SK-N-MC (cell line): ENCODE results near the gene C12orf42.

ENCODE experiments used
- DNase-seq: peaks from one replicate; pipeline ENCODE4 v3.0.0-alpha.2; 2011; ENCODE audit warnings: low read depth, low spot score
- H3K27ac ChIP-seq: fragments of 200-600 bp; sonication (generic); 2 replicates; pipeline ENCODE4 v1.5.1; 2016; ENCODE audit warnings: mixed run types
- H3K36me3 ChIP-seq: fragments of 200-600 bp; sonication (generic); 2 replicates; pipeline ENCODE4 v1.6.1; 2017; ENCODE audit warnings: antibody characterized with exemption, low read length, mixed read lengths; ENCODE audit not compliant: insufficient read depth
- H3K4me3 ChIP-seq: fragments of 200-600 bp; sonication (generic); 2 replicates; pipeline ENCODE4 v1.5.1; 2016
- H3K9ac ChIP-seq: fragments of 200-600 bp; sonication (generic); 2 replicates; pipeline ENCODE4 v1.8.0; 2017; ENCODE audit warnings: mixed run types, mixed read lengths; ENCODE audit not compliant: insufficient read length
- H3K9me3 ChIP-seq: fragments of 200-600 bp; sonication (generic); 2 replicates; pipeline ENCODE4 v1.6.1; 2017; ENCODE audit warnings: low read depth, mild to moderate bottlenecking, antibody characterized with exemption, low read length, moderate library complexity, mixed read lengths
- EZH2 ChIP-seq: fragments of 200-600 bp; sonication (generic); IDR thresholded peaks from one replicate; pipeline ENCODE4 v1.6.1; 2017; ENCODE audit warnings: antibody characterized with exemption
- FOXP2 ChIP-seq: optimal IDR thresholded peaks from 2 replicates; pipeline ENCODE3; 2011; ENCODE audit warnings: mild to moderate bottlenecking, moderate library complexity; ENCODE audit not compliant: insufficient read depth; ENCODE audit errors: extremely low read length, control extremely low read depth
- POLR2AphosphoS5 ChIP-seq: IDR thresholded peaks from 2 replicates; pipeline ENCODE4 v1.6.1; 2012; ENCODE audit warnings: mild to moderate bottlenecking, low read depth, low read length, borderline replicate concordance

Gene C12orf42

DNA sequence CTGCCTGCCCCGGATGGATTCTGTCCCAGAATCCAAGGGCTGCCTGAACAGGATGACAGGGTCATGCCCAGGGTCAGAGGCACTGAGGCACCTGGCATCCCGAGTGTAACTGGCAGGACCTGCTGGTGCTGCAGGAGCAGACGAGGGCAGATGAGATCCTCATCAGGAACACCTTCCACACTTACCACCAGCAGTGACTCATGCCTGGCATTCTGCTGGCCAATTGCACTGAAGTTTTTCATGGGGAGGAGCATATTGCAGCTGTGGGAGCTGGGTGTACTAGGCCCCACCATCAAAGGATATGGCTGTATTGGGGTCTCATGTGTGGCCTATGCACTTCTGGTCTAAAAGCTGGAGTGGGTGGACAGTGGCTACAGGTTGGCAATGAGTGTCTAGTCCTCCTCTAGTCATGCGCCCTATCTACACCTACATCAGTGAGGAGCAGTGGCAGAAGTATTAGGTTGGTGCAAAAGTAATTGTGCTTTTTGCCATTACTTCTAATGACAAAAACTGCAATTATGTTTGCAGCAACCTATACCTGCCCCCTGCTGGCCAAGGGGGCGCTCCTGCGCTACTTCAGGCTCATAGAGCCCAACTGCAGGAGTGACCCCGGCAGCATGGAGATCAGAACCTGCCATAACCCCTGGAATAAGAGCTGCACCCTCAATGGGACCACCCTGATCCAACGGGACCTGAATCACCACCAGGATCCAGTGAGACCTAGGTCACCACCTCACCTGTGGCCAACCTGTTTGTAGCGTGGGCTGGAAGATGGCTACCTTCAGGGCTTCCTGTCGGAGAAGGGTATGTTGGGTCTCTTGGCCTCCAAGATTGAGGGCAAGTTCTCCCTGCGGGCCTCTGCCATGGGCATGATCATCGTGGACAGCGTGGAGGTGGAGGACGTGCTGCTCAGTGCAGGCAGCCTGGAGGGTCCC, 8.0 kb upstream of the C12orf42 start:
- Histone ChIP-seq H3K9me3 (no peaks in the 10 kb centered on the region), H3K9ac (no peak overlapping the region), H3K36me3 (no peaks in the 10 kb centered on the region), H3K27ac (no peak overlapping the region), H3K4me3 (no peak overlapping the region)
- TF ChIP-seq FOXP2, result no peak
- no peak for TF ChIP-seq EZH2
- no peak for TF ChIP-seq POLR2AphosphoS5
- no peak for DNase-seq

DNA sequence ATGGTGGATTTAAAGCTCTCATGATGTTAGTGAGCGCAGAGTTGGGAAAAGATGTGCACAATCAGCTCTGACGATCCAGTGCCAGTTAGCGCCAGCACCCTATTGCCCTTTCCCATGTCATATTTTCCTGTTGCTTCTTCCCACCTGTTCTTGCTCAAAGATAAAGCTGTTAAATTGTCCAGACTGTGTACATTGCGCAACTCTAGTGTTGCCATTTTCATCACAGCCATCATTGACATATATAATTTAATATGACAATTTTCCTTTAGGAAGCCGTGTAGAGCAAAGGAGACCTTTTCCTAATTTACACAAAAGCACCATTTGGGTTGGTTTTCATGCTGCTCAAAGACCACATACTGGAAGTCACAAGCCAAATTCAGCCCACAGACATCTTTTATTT, 5.7 kb upstream of the C12orf42 start:
- TF ChIP-seq POLR2AphosphoS5 (no peak), FOXP2 (no peak), EZH2 (no peak)
- H3K4me3 ChIP-seq, result no peak overlapping the region
- no peak for DNase-seq

DNA sequence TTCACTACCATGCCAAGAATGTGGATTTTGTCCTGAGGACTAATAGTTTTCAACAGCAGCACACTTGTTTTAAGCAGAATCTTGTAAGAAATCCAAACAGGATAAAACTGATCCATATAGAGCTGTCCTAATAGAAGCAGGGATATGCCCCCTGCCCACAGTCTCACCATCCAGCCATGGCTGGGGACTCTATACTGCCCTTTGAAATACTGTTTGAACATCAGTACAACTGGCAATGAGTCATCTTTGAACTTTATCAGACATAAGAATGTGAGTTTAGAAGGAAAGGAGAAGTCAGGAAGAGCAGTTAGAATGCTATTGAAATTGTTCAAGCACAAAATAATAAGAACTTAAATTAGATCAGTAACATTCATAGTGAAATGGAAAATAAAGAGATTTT, 3.8 kb upstream of the C12orf42 start:
- Histone ChIP-seq H3K27ac (no peak overlapping the region), H3K9me3 (no peaks in the 10 kb centered on the region), H3K9ac (no peak overlapping the region), H3K4me3 (no peak overlapping the region), H3K36me3 (no peaks in the 10 kb centered on the region)
- no peak for DNase-seq
- TF ChIP-seq POLR2AphosphoS5 (no peak), FOXP2 (no peak), EZH2 (no peak)

More for the DNA sequence above, 5.7 kb upstream of the C12orf42 start:
- no peak overlapping the region for H3K27ac ChIP-seq
- no peaks in the 10 kb centered on the region for H3K9me3 ChIP-seq
- no peaks in the 10 kb centered on the region for H3K36me3 ChIP-seq
- no peak overlapping the region for H3K9ac ChIP-seq

DNA sequence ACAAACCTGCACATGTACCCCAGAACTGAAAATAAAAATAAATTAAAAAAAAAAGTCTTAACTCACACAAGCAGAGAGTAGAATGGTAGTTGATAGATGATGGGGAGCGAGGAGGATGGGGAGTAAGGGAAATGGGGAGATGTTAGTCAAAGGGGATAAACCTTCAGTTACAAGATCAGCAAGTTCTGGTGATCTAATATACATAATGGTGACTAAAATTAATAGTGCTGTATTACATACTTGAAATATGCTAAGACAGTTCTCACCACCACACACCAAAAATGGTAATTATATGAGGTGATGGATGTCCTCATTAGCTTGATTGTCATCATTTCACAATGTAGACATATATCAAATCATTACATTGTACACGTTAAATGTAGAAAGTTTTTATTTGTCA, 3.2 kb upstream of the C12orf42 start:
- TF ChIP-seq POLR2AphosphoS5 (no peak), FOXP2 (no peak), EZH2 (no peak)
- no peaks in the 10 kb centered on the region for H3K36me3 ChIP-seq
- no peak for DNase-seq
- no peaks in the 10 kb centered on the region for H3K9me3 ChIP-seq
- H3K9ac ChIP-seq, result no peak overlapping the region
- no peak overlapping the region for H3K27ac ChIP-seq
- no peak overlapping the region for H3K4me3 ChIP-seq

DNA sequence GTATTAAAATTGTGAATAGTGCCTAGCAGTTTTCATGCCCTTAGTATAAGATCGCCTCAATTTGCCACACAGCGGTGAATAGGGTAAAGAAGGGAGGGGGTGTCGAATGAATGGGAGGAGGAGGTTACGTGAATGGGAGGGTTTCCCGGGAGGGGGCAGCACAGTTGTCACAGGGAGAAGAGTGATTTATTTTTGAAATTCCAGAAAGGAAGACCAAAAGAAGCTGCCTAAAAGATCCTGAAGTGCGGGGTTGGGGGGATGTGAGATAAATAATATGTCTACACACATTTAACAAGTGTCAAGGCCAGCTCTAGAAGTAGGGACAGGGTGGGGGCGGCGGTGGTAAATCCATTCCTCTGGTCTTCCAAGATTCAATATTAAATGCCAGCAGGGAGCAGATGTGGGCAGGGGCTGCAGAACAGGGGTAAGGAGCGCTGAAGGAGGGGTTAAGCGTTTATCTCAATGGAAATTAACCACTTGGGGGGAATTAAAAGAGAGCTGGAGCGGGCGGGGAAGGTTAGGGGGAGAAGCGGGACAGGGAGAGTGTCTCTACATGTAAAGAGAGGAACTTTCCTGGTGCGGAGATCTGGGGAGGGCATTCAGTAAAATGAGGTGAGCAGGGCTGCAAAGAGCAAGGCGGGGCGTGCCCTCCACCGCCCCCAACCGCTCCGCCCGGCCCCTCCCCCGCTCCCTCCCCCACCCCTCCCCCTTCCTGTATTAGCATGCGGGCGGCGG, 867 bp downstream of the C12orf42 start:
- Histone ChIP-seq H3K36me3 (no peaks in the 10 kb centered on the region), H3K9ac (no peak overlapping the region), H3K9me3 (no peaks in the 10 kb centered on the region), H3K4me3 (no peak overlapping the region), H3K27ac (no peak overlapping the region)
- TF ChIP-seq POLR2AphosphoS5 (no peak), EZH2 (no peak), FOXP2 (no peak)
- DNase-seq, result no peak

DNA sequence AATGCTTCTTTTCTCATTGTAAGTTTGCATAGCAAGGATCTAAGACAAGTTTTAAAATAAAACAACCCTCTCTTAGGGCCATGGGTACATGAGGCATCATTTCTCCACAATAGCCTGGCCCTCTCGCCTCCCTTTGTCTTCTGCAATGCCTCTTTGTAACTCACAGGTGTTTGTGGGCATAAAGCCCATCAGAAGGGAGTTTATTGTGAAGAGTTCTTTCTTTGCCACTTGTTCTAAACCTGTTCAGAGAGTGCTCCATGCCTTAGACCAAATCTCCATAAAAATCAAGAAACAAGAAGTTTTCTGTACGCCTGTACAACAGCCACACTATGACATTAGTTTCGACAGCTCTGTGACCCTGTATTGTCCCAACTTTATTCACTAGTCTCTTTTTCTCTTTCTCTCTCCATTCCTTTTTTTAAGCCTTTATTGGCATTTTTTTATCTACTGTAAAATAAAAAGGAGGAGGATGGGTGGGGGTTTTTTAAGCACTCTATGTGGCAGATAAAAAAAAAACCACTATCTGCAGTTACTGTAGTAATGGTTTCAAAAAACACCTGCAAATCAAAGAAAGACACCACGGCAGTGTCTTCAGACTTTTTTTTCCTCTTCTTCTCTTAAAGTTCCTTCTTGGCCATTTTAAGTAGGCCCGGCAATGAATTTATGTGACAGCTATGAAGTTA, 1.6 kb downstream of the C12orf42 start:
- no peaks in the 10 kb centered on the region for H3K36me3 ChIP-seq
- DNase-seq, result no peak
- TF ChIP-seq EZH2 (no peak), POLR2AphosphoS5 (no peak), FOXP2 (no peak)
- H3K4me3 ChIP-seq, result no peak overlapping the region
- H3K9ac ChIP-seq, result no peak overlapping the region
- H3K27ac ChIP-seq, result no peak overlapping the region
- H3K9me3 ChIP-seq, result no peaks in the 10 kb centered on the region

DNA sequence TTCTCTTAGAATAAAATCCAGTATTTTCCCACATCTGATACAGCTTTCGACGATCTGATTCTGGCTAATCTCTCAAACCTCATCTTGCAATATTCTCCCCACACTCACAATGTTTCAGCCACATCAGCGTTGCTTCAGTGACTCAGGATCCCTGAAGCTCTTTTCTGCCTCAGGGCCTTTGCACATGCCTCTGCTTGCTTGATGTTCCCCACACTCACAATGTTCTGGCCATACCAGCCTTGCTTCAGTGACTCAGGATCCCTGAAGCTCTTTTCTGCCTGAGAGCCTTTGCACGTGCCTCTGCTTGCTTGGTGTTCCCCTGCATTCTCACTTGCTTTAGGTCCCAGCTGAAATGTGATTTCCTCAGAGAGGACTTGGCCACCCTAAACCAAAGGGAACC, 2.6 kb downstream of the C12orf42 start:
- no peak for TF ChIP-seq EZH2
- TF ChIP-seq FOXP2, result no peak
- no peak for TF ChIP-seq POLR2AphosphoS5
- no peak overlapping the region for H3K9ac ChIP-seq
- no peak overlapping the region for H3K27ac ChIP-seq
- no peak for DNase-seq
- no peak overlapping the region for H3K4me3 ChIP-seq
- H3K9me3 ChIP-seq, result no peaks in the 10 kb centered on the region
- no peaks in the 10 kb centered on the region for H3K36me3 ChIP-seq

DNA sequence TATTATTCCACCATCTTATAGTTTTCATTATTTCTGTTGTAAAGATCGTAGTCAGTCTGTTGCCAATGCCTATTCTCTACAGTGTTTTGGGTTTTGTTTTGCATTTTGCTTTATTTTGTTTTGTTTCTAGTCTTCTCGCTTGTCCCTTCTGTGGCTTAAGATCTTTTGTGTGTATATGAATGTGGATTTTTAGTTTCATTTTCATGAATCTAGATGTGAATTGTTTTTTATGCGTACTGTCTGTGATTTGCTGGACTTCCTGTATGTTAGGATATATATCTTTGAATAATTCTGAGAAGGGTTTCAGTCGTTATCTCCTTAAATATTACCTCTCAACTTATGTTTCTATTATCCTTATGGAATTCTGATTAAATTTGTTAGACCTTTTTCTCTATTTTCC, 13.4 kb downstream of the C12orf42 start:
- TF ChIP-seq POLR2AphosphoS5 (no peak), EZH2 (no peak), FOXP2 (no peak)
- Histone ChIP-seq H3K4me3 (no peak overlapping the region), H3K27ac (no peak overlapping the region), H3K9ac (no peak overlapping the region), H3K9me3 (no peaks in the 10 kb centered on the region), H3K36me3 (no peaks in the 10 kb centered on the region)
- no peak for DNase-seq
